NB4 (cell line): ENCODE measurements around the gene TRIM31.

Experiments used
- POLR2A ChIP-seq: IDR thresholded peaks from 2 replicates; pipeline ENCODE4 v1.6.1; 2011; ENCODE audit warnings: mild to moderate bottlenecking; ENCODE audit not compliant: insufficient read length; ENCODE audit errors: extremely low read depth
- TF ChIP-seq, protein P1 (sequence below): IDR thresholded peaks from one replicate; pipeline ENCODE4 v1.5.1; 2012; ENCODE audit warnings: low read depth, low read length

DNA sequence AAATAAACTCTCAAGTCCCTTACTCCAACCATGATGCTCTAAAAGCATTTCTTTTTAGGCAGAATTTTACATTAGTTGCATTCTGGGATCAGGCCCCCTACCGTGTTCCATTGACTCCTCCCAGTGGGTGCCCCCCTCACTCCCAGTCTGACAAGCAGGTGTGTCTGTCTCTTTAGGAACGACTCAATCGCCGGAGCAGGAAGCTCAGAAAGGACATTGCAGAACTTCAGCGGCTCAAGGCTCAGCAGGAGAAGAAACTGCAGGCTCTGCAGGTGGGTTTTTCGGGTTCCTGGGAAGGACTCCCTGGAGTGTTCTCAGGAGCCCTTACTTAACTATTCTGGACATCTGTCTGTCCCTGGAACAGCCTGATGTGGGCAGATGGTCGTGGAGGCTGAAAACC, 32.9 kb upstream of the TRIM31 start:
- TF ChIP-seq, protein P1, sequence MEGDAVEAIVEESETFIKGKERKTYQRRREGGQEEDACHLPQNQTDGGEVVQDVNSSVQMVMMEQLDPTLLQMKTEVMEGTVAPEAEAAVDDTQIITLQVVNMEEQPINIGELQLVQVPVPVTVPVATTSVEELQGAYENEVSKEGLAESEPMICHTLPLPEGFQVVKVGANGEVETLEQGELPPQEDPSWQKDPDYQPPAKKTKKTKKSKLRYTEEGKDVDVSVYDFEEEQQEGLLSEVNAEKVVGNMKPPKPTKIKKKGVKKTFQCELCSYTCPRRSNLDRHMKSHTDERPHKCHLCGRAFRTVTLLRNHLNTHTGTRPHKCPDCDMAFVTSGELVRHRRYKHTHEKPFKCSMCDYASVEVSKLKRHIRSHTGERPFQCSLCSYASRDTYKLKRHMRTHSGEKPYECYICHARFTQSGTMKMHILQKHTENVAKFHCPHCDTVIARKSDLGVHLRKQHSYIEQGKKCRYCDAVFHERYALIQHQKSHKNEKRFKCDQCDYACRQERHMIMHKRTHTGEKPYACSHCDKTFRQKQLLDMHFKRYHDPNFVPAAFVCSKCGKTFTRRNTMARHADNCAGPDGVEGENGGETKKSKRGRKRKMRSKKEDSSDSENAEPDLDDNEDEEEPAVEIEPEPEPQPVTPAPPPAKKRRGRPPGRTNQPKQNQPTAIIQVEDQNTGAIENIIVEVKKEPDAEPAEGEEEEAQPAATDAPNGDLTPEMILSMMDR, result no peak
- no peak for TF ChIP-seq POLR2A
